ENCODE results near the gene OR5AU1. TPM values are rescaled to one million over a fixed set of nuclear protein-coding genes. Genes with fewer than 3 reads are reported as not detected.

The OR5AU1 gene
- polyA plus RNA-seq, 1 of the 3 experiments (the other 2 are of a cell fraction) = not detected

DNA sequence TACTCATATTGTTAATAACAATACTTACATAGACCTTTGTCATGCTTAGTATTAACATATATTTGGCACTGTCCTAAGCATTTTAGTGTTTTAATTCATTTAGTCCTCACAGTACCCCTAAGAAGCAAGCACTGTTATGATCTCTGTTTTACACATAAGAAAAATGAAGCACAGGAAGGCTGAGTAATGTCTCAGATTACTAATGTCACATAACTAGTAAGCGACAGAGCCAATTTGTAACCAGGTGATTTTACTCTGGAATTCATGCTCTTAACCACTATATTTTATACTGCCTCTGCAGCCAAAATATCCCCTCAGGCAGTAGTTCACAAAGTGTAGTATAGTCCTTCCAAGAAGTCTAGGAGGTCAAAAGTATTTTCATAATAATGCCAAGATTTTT, 34.7 kb downstream of the OR5AU1 start:
- ChIA-PET CTCF (interaction anchor here (1.4 to 1.5 kb wide), 2 partner anchors 14 to 17 kb away, joined by 3 to 4 read pairs; no protein-coding TSS in a partner anchor), POLR2A (no interaction called here)
- 17% methylated on average over 1 of the region's 1 CpG for WGBS (ENCODE audit: low lambda C conversion rate)
- Histone ChIP-seq H3K4me1 (ENCODE audit: control insufficient read depth in 1 of 2, insufficient read depth in 2 of 2, low read depth in 1 of 2, low read length in 1 of 2) (no peaks in the 10 kb centered on the region), H3K27ac (ENCODE audit: low read depth in 2 of 2, low read length in 1 of 2) (no peak overlapping the region), H3K36me3 (replicated peaks in 1 of 2; ENCODE audit: control insufficient read depth in 1 of 2, insufficient read depth in 2 of 2, low read length in 1 of 2) (no peaks in the 10 kb centered on the region), H3K9me2 (no peaks in the 10 kb centered on the region), H3K9ac (no peak overlapping the region), H3F3A (replicated peaks; ENCODE audit: insufficient read depth) (no peaks in the 10 kb centered on the region), H3K9me3 (no peaks in the 10 kb centered on the region), H2AFZ (ENCODE audit: low read depth) (no peak overlapping the region), H3K4me2 (no peak overlapping the region), H3K4me3 (ENCODE audit: low read depth in 2 of 2, low read length in 1 of 2) (no peak overlapping the region), H4K20me1 (ENCODE audit: insufficient read depth) (no peaks in the 10 kb centered on the region), H3K27me3 (ENCODE audit: insufficient read depth) (no peaks in the 10 kb centered on the region; the same call in 1 of the 2 replicates), H3K79me2 (ENCODE audit: insufficient read depth) (no peaks in the 10 kb centered on the region)
- no peak for DNase-seq
- TF ChIP-seq NFIC (IDR thresholded peaks at IDR 0.05; ENCODE audit: borderline replicate concordance) (no peak), RCOR1 (IDR thresholded peaks at IDR 0.05; ENCODE audit: low read length) (no peak), EZH2phosphoT487 (IDR thresholded peaks at IDR 0.05; ENCODE audit: borderline replicate concordance, low read depth) (no peak), JUND (IDR thresholded peaks at IDR 0.05) (no peak), RXRA (IDR thresholded peaks at IDR 0.05; ENCODE audit: borderline replicate concordance, low read depth) (no peak), ELF1 (IDR thresholded peaks at IDR 0.05) (no peak), FOXM1 (IDR thresholded peaks at IDR 0.05; ENCODE audit: low read depth) (no peak), MEF2A (IDR thresholded peaks at IDR 0.05; ENCODE audit: borderline replicate concordance, low read depth) (no peak), FOSL2 (IDR thresholded peaks at IDR 0.05; ENCODE audit: borderline replicate concordance, low read depth) (no peak), RAD21 (IDR thresholded peaks at IDR 0.05; ENCODE audit: low read length) (no peak), MXI1 (IDR thresholded peaks at IDR 0.05; ENCODE audit: low read depth, low read length) (no peak), GATA2 (CRISPR knock-in tag; IDR thresholded peaks at IDR 0.05) (no peak), SMC3 (IDR thresholded peaks at IDR 0.05; ENCODE audit: low read depth, low read length) (no peak), POLR2AphosphoS5 (IDR thresholded peaks at IDR 0.05; ENCODE audit: low read depth, low read length) (no peak), NRF1 (IDR thresholded peaks at IDR 0.05; ENCODE audit: low read depth, low read length) (no peak), SIN3A (IDR thresholded peaks at IDR 0.05; ENCODE audit: borderline replicate concordance, low read depth, low read length) (no peak)
- TF ChIP-seq, protein P1, sequence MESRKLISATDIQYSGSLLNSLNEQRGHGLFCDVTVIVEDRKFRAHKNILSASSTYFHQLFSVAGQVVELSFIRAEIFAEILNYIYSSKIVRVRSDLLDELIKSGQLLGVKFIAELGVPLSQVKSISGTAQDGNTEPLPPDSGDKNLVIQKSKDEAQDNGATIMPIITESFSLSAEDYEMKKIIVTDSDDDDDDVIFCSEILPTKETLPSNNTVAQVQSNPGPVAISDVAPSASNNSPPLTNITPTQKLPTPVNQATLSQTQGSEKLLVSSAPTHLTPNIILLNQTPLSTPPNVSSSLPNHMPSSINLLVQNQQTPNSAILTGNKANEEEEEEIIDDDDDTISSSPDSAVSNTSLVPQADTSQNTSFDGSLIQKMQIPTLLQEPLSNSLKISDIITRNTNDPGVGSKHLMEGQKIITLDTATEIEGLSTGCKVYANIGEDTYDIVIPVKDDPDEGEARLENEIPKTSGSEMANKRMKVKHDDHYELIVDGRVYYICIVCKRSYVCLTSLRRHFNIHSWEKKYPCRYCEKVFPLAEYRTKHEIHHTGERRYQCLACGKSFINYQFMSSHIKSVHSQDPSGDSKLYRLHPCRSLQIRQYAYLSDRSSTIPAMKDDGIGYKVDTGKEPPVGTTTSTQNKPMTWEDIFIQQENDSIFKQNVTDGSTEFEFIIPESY (IDR thresholded peaks at IDR 0.05; ENCODE audit: borderline replicate concordance, low read depth) = no peak
- TF ChIP-seq, protein P2, sequence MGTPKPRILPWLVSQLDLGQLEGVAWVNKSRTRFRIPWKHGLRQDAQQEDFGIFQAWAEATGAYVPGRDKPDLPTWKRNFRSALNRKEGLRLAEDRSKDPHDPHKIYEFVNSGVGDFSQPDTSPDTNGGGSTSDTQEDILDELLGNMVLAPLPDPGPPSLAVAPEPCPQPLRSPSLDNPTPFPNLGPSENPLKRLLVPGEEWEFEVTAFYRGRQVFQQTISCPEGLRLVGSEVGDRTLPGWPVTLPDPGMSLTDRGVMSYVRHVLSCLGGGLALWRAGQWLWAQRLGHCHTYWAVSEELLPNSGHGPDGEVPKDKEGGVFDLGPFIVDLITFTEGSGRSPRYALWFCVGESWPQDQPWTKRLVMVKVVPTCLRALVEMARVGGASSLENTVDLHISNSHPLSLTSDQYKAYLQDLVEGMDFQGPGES (IDR thresholded peaks at IDR 0.05; ENCODE audit: low read depth, low read length) = no peak
- TF ChIP-seq, protein P3, sequence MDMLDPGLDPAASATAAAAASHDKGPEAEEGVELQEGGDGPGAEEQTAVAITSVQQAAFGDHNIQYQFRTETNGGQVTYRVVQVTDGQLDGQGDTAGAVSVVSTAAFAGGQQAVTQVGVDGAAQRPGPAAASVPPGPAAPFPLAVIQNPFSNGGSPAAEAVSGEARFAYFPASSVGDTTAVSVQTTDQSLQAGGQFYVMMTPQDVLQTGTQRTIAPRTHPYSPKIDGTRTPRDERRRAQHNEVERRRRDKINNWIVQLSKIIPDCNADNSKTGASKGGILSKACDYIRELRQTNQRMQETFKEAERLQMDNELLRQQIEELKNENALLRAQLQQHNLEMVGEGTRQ (IDR thresholded peaks at IDR 0.05; ENCODE audit: borderline replicate concordance, low read depth, low read length) = no peak
- TF ChIP-seq, protein P4, sequence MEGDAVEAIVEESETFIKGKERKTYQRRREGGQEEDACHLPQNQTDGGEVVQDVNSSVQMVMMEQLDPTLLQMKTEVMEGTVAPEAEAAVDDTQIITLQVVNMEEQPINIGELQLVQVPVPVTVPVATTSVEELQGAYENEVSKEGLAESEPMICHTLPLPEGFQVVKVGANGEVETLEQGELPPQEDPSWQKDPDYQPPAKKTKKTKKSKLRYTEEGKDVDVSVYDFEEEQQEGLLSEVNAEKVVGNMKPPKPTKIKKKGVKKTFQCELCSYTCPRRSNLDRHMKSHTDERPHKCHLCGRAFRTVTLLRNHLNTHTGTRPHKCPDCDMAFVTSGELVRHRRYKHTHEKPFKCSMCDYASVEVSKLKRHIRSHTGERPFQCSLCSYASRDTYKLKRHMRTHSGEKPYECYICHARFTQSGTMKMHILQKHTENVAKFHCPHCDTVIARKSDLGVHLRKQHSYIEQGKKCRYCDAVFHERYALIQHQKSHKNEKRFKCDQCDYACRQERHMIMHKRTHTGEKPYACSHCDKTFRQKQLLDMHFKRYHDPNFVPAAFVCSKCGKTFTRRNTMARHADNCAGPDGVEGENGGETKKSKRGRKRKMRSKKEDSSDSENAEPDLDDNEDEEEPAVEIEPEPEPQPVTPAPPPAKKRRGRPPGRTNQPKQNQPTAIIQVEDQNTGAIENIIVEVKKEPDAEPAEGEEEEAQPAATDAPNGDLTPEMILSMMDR (IDR thresholded peaks at IDR 0.05) = no peak

Measured in SK-N-SH (cell line).